G401 (cell line): ENCODE data around the gene TCOF1. TPM values are rescaled to one million over a fixed set of nuclear protein-coding genes. Genes with fewer than 3 reads are reported as not detected.

Experiments
- DNase-seq: peaks from one replicate; pipeline ENCODE4 v3.0.0-alpha.2; 2015; ENCODE audit warnings: low spot score
- in situ Hi-C: cut with HindIII; loops from 2 replicates; pipeline ENCODE4 v1.10.0; 2016; ENCODE audit warnings: low sequenced_read_pairs, mixed read lengths
- total RNA-seq: library from RNA; depleted of rRNA; stranded (reverse); fragments of >200 nt; shearing (Covaris generic); gene quantifications from 2 replicates; pipeline ENCODE4 v1.2.3, GENCODE V29; 2014; rRNA removed

TCOF1 gene, protein sequence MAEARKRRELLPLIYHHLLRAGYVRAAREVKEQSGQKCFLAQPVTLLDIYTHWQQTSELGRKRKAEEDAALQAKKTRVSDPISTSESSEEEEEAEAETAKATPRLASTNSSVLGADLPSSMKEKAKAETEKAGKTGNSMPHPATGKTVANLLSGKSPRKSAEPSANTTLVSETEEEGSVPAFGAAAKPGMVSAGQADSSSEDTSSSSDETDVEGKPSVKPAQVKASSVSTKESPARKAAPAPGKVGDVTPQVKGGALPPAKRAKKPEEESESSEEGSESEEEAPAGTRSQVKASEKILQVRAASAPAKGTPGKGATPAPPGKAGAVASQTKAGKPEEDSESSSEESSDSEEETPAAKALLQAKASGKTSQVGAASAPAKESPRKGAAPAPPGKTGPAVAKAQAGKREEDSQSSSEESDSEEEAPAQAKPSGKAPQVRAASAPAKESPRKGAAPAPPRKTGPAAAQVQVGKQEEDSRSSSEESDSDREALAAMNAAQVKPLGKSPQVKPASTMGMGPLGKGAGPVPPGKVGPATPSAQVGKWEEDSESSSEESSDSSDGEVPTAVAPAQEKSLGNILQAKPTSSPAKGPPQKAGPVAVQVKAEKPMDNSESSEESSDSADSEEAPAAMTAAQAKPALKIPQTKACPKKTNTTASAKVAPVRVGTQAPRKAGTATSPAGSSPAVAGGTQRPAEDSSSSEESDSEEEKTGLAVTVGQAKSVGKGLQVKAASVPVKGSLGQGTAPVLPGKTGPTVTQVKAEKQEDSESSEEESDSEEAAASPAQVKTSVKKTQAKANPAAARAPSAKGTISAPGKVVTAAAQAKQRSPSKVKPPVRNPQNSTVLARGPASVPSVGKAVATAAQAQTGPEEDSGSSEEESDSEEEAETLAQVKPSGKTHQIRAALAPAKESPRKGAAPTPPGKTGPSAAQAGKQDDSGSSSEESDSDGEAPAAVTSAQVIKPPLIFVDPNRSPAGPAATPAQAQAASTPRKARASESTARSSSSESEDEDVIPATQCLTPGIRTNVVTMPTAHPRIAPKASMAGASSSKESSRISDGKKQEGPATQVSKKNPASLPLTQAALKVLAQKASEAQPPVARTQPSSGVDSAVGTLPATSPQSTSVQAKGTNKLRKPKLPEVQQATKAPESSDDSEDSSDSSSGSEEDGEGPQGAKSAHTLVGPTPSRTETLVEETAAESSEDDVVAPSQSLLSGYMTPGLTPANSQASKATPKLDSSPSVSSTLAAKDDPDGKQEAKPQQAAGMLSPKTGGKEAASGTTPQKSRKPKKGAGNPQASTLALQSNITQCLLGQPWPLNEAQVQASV (N-terminal part only)
- total RNA-seq: 78.5 and 94.9 TPM in 2 replicates

- peak; percentile 97 for DNase-seq
- in situ Hi-C loops: no loop called here
These were observed at the start of gene TCOF1 for GRCh38 chr5:150357326-150358260. TSS of gene TCOF1 (plus strand) at chr5:150357697. CDS start at chr5:150357747, 50 bp downstream.

- no peak for DNase-seq
- in situ Hi-C loops: no loop called here
These were observed 48.2 kb upstream of the TCOF1 start for GRCh38 chr5:150309101-150309885.

GRCh38 chr5:150309886-150310239, 47.6 kb upstream of the TCOF1 start:
- in situ Hi-C loops: no loop called here
- DNase-seq: no peak

DNA sequence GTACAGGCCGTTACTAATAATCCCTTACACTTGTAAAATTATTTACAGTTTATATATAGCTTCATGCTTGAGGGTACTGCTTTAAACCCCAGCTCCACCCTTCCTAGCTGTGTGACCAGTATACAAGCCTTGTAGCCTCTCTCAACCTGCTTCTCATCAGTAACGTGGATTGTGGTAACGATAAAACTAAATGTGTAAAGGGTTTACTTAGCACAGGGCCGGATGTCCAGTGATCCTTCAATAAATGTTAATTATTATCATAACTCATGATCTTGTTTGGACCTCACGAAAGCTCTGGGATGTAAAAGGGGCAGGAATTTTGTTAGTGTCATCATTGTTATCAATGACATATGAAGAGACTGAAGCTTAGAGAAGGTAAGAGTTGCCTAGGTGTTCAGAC, 47.3 kb upstream of the TCOF1 start:
- no peak for DNase-seq
- in situ Hi-C loops: no loop called here

DNA sequence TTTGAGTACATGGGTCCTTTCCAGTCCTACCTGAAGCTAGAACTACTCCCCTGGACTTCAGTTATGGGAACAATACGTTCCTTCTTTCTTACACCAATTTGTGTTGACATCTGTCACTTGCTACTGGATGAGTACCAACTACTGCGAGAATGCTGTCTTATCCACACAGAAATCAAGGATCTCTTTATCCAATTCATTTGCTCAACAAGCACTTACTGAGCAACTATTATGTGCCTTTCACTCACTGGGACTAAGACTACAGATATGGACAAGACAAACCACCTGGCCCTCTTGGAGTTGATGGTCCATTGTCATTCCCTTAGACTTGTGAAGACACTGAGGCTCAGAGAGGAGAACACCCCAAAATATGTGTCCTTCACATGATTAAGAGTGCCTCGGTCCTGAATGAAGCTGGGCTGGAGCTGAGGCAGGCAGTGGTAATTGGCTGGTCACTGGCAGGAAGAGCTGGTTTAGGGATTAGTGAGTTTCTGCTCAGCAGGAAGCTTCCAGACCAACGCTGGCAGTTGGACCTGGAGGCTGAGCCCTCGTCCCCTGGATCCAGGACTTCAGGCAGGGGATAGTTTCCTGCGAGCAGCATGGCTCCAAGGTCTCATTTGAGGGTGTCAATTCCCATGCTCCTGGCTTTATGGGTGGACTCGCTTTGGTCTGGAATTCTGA, 46.3 kb upstream of the TCOF1 start:
- no peak for DNase-seq
- in situ Hi-C loops: no loop called here

GRCh38 chr5:150312518-150312917, 45.0 kb upstream of the TCOF1 start:
- no peak for DNase-seq
- in situ Hi-C loops: no loop called here

GRCh38 chr5:150313501-150313900, 44.0 kb upstream of the TCOF1 start:
- DNase-seq: no peak
- in situ Hi-C loops: no loop called here

- in situ Hi-C loops: no loop called here
- DNase-seq: no peak
These were observed 43.4 kb upstream of the TCOF1 start for GRCh38 chr5:150313921-150314716.

DNA sequence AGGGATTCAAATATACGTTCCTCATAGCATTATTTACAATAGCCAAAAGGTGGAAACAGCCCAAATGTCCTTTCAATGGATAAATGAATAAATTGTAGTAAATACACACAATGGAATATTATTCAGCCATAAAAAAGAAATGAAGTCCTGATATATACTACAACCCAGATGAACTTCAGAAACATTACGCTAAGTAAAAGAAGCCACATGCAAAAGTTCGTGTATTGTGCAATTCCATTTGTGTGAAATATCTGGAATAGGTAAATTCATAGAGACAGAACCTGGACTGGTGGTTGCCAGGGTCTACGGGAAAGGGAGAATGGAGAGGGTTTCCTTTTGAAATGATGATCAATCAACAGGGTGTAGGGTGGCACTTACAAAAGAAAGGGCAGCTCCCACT, 42.3 kb upstream of the TCOF1 start:
- no peak for DNase-seq
- in situ Hi-C loops: no loop called here

GRCh38 chr5:150316320-150316719, 41.2 kb upstream of the TCOF1 start:
- in situ Hi-C loops: no loop called here
- DNase-seq: no peak

GRCh38 chr5:150317048-150318003, 40.2 kb upstream of the TCOF1 start:
- in situ Hi-C loops: no loop called here

GRCh38 chr5:150318613-150319483, 38.6 kb upstream of the TCOF1 start:
- in situ Hi-C loops: no loop called here

More at GRCh38 chr5:150317048-150318003, 40.2 kb upstream of the TCOF1 start:
- peak; percentile 20 for DNase-seq

DNA sequence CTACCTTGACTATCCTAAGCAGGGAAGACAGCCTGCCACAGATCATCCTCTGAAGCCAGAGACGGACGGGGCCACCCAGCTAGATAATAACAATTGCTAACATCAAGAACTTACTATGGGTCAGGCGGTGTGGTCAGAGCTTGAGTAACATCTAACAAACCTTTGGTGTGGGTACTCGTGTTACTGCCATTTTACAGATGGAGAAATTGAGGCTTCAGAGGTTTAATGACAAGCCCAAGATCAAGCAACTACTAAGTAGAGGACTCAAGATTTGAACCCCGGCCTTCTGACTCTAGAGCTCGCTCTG, 38.1 kb upstream of the TCOF1 start:
- no peak for DNase-seq
- in situ Hi-C loops: no loop called here

More at GRCh38 chr5:150318613-150319483, 38.6 kb upstream of the TCOF1 start:
- DNase-seq: no peak

- peak; percentile 67 for DNase-seq
- in situ Hi-C loops: no loop called here
These were observed 37.4 kb upstream of the TCOF1 start for GRCh38 chr5:150320044-150320613.
